HG02642 (cell line): ENCODE data around the gene FAM90A26.
"Not testable (repeated sequence)": the region's sequence is repeated elsewhere in the genome, so short reads cannot be mapped to it uniquely, and the experiment has no call there.

Source experiments
- ATAC-seq: cut with Tn5 transposase; IDR thresholded peaks from one replicate; pipeline ENCODE4 v1.9.1; 2021; ENCODE audit warnings: mild to moderate bottlenecking; ENCODE audit not compliant: unreplicated experiment, poor library complexity

FAM90A26 gene, protein sequence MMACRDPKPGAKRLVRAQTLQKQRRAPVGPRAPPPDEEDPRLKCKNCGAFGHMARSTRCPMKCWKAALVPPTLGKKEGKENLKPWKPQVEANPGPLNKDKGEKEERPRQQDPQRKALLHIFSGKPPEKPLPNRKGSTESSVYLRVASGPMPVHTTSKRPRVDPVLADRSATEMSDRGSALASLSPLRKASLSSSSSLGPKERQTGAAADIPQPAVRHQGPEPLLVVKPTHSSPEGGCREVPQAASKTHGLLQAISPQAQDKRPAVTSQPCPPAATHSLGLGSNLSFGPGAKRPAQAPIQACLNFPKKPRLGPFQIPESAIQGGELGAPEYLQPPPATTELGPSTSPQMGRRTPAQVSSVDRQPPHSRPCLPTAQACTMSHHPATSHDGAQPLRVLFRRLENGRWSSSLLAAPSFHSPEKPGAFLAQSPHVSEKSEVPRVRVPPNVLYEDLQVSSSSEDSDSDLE

DNA sequence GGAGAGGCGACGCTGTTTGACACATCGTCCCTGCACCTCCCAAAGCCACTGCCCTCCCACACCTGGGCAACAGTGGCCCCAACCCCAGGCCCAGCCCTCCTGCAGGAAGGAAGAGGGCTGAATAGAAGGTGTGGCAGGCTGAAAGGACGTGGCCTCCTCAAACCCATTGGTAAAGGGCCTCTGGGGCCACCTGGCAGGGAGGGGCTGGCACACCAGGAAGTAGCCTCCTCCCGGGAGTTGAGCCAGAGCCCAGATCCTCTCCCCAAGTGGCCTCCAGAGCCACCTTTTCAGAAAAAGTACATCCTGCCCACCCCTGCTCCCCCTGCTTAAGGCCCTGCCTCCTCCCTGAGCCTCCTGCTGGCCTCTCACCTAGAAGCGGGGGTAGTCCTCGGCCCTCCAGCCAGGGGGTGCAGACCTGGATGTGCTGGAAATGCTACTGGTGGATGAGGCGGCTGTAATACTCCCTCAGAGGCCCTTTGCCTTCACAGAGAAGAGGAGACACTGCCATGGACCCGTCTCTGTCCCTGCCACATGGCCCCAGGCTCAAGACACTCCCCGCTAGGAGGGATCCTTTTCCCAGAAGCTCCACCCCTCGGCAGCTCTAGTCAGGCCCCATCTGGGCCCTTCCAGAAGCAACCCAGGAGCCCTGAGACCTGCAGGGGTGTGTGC lies at the start of gene FAM90A26:
Gene FAM90A26, plus strand, starts transcription at position 619 of the 669 bp plus-strand sequence. CDS start 2,764 bp downstream, outside the sequence.
- not testable (repeated sequence) for ATAC-seq

DNA sequence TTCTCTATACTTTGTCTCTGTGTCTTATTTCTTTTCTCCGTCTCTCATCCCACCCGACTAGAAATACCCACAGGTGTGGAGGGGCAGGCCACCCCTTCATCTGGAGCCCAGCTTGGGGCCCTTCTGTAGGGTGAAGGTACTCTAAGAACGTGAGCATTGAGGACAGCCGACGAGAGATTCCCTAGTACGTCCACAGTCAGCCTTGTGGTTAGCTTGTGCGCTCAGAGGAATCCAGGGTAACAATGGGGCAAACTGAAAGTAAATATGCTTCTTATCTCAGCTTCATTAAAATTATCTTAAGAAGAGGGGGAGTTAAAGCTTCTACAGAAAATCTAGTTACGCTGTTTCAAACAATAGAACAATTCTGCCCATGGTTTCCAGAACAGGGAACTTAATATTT lies 47.5 kb upstream of the FAM90A26 start:
- not testable (repeated sequence) for ATAC-seq

DNA sequence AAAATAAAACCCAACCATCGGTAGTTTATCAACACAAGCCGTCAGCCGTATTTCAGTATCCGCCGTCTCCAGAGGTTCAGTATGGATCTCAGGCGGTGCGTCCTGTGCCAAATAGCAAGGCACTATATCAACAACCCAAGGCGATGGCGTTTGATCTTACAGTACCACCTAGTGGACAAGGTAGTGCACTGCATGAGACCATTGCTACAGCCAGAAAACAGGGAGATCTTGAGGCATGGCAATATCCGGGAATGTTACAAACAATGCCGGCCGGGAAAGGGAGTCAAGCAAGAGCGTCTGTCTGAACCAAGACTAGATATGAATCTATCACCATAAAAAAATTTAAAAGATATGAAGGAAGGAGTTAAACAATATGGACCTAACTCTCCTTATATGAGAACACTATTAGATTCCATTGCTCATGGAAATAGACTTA lies 46.6 kb upstream of the FAM90A26 start:
- ATAC-seq: not testable (repeated sequence)

DNA sequence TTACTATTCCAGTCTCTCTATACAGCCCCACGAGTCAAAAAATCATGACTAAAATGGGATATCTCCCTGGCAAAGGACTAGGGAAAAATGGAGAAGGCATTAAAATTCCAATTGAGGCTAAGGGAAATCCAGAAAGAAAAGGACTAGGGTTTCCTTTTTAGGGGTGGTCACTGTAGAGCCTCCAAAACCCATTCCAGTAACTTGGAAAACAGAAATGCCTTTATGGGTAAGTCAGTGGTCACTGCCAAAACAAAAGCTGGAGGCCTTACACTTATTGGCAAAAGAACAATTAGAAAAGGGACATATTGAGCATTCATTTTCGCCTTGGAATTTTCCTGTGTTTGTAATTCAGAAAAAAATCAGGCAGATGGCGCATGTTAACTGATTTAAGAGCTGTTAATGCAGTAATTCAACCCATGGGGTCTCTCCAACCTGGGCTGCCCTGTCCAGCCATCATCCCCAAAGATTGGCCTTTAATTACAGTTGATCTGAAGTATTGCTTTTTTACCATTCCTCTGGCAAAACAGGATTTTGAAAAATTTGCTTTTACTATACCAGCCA lies 44.5 kb upstream of the FAM90A26 start:
- not testable (repeated sequence) for ATAC-seq

DNA sequence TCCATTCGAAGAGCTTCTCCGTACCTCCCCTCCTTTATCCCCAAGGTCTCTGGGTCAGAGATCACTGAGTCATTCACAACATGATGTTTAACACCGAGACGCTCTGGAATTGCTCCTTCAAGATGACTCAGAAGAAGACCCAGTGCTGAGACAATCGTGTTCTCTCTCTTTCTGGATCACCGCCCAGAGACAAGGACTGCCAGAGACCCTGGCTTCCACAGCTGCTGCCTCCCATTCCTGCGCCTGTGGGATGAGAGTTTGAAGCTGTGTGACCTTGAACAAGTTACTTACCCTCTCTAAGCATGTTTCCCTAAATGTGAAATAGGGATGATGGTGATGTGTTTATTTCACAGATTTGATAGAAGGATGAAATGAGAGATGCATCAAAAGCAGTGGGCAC lies 38.8 kb upstream of the FAM90A26 start:
- ATAC-seq: not testable (repeated sequence)

DNA sequence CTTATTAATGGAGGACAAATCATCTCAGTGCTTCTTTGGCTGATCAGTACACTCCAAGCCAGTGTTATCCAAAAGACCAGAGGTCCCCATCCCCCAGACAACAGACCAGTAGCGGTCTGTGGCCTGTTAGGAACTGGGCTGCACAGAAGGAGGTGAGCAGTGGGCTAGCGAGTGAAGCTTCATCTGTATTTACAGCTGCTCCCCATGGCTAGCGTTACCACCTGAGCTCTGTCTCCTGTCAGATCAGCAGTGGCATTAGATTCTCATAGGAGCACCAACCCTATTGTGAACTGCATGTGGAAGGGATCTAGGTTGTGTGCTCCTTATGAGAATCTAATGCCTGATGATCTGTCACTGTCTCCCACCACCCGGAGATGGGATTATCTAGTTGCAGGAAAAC lies 37.4 kb upstream of the FAM90A26 start:
- not testable (repeated sequence) for ATAC-seq

DNA sequence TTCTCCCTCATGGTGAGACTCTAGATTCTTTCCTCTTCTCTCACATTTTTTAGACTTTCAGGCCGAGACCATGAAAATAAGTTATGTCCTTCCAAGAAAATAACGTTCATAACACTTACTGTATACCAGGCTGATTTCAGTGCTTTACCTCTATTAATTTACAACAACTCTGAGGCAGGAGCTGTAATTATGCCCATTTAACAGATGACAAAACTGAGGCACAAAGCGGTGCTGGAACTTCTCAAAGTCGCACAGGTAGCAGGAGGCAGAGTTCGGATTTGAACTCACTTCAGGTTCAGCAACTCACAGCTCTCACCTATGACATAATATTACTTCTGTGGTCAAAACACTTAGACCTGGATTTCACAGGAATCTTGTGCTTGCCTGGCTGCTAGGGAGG lies 36.2 kb upstream of the FAM90A26 start:
- ATAC-seq: not testable (repeated sequence)

DNA sequence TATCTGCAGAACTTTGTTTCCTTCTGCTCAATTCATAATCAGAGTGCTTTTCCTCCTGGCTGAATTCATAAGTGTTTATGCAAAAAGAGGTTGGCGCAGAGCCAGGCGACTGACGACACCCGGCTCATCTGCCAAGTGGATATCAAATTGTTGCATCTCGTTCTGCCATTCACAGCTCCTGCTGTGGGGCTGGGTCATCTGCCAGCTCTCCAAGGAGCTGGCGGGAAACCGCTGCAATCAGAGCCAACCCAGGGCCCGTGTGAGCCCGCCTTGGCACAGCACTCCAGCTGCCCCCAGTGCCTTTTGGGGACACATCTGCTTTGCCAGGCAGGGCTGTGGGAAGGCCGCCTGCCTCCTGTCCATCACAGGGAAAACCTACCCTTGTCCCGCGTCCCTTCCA lies 35.7 kb upstream of the FAM90A26 start:
- ATAC-seq: not testable (repeated sequence)

DNA sequence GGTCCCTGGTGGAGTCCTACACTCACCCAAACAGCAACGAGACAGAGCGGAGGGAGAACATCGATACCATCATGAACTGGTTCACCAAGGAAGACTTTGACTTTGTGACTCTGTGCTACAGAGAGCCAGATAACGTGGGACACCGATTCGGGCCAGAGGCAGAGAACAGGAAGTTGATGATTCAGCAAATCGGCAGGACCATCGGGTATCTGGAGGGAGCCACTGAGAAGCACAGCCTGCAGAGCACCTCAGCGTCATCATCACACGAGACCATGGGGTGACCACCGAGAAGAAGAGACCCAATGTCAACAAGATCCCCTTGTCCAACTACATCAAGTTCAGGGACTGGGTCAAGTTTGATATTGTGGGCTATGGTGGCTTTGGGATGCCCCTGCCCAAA lies 29.2 kb upstream of the FAM90A26 start:
- ATAC-seq: not testable (repeated sequence)

DNA sequence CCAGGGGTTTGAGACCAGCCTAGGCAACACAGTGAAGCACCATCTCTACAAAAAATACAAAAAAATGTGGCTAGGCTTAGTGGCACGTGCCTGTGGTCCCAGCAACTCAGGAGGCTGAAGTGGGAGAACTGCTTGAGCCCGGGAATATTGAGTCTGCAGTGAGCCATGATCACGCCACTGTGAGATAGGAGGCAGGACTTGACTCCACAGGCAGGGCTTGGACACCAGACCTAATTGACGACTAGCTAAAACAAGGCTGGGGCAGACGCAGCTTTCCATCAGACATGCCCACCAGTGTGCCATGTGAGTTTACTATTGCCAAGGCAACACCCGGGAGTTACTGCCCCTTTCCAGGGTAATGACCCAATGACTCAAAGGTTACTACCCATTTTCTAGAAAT lies 27.4 kb upstream of the FAM90A26 start:
- not testable (repeated sequence) for ATAC-seq

DNA sequence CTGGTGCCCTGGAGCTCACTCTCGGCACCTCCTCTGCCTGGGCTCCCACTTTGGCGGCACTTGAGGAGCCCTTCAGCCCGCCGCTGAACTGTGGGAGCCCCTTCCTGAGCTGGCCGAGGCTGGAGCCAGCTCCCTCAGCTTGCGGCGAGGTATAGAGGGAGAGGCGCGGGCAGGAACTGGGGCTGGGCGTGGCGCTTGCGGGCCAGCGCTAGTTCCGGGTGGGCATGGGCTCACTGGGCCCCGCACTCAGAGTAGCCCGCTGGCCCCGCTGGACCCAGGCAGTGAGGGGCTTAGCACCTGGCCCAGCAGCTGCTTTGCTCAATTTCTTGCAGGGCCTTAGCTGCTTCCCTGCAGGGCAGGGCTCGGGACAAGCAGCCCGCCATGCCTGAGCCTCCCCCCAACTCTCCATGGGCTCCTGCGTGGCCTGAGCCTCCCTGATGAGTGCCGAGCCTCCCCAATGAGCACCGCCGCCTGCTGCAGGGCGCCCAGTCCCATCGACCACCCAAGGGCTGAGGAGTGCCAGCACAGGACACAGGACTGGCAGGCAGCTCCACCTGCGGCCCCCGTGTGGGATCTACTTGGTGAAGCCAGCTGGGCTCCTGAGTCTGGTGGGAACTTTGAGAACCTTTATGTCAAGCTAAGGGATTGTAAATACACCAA lies 26.7 kb upstream of the FAM90A26 start:
- ATAC-seq: no peak

DNA sequence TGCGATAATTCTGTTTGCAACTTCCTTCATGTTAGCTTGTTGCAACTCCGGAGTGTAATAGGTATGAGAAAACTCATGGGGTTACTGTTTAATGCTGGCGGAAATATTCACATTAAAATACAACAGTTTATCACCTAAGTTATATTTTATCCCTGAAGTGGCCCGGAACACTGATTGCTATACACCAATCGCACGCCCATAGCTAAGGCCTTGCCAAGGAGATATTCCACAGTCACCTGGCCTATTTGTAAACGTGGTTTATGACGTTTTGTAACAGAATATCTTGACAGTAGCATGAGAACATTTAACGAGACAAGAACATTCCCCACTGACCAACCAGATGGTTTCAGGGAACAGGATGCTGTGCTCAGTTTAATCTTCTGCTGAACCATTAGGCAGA lies 23.2 kb upstream of the FAM90A26 start:
- ATAC-seq: no peak

DNA sequence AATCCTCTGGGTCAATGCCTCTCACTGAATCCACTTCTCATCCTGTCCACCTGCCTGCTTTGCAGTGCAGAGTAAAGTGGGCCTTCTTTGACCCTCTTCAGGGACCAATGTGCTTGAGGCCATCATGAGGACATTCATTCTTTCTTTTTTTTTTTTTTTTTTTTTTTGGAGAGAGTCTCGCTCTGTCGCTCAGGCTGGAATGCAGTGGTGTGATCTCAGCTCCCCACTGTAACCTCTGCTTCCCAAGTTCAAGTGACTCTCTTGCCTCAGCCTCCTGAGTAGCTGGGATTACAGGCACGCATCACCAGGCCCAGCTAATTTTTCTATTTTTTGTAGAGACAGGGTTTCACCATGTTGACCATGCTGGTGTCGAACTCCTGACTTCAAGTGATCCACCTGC lies 22.8 kb upstream of the FAM90A26 start:
- not testable (repeated sequence) for ATAC-seq

DNA sequence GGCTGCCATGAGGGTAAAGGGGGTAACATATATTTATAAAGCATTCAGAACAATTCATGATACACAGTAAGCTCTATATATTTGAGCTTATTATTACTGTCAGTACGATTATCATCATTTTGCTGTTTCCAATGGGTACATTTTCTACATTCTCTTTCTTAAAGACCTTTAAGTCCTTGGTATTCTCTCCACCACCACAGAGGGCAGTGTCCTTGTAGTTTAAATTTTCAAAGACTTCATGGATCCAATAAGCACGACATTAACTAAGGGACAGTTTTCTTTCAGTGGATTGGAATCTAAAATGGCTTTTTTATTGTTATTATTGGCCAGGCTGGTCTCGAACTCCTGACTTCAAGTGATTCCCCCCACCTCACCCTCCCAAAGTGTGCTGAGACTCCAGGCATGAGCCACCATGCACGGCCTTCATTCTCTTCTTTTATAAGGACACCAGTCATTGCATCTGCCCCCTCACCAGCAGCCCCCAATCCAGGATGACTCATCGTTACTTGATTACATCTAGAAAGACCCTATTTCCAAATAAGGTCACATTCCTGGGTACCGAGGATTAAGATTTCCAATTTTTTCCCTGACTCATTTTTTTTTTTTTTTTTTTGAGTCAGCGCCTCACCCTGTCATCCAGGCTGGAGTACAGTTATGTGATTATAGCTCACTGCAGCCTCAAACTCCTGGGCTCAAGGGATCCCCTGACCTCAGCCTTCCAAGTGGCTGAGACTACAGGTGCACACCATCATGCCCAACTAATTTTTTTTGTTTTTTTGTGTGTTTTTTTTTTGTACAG lies 21.4 kb upstream of the FAM90A26 start:
- not testable (repeated sequence) for ATAC-seq

DNA sequence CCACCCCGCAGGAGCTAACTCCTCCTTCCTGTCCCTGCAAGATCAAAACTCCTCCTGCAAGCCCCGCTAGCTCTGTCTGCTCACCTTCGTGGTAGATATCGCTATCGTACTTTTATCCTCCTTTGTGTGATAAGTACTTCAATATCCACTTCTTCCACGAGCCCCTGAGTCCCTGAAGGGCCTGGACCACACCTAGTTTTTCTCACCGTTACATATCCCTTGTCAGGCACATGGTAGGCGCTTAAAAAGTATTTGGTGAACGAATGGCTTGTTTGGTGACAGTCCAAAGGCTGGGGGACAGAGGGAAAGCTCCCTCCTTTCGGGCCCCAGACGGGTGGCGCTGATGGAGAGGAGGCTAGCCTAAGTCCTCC lies 18.4 kb upstream of the FAM90A26 start:
- ATAC-seq: not testable (repeated sequence)

DNA sequence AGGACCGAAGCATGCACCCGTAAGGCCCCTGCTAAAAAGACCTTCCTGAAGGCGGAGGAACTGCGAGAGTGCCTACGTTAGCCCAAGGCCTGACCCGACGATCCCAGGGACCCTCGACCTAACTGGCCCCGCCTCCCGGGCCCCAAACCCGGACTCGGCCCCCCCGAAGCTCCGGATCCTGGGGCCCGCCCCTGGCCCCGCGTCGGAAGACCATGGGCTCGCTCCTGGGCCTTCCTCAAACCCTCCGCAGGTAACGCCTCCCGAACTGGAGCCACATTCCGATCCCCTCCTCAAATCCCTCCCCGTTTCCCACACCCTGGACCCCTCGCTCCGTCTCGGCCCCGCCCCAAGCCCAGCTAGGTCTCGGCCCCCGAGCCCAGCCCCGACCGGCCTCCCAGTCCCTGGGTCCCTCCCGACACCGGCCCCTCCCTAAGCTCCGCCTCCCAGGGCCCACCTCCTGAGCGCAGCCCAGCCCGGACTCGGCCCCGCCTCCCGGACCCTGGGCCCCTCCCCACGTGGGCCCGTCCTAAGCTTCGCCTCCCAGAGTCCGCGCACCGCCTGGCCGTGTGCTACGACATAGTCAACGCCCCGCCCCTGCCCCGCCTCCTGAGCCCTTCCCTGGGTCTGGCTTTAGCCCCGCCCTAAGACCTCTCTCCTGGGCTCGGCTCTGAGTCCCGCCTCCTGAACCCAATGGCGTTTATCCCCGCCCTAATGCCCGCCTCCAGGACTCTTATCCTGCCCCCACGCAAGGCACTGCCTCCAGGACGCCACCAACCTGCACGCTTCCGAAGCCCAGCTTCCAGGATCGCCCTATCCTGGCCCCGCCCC lies 17.8 kb upstream of the FAM90A26 start:
- peak; percentile 44 for ATAC-seq

DNA sequence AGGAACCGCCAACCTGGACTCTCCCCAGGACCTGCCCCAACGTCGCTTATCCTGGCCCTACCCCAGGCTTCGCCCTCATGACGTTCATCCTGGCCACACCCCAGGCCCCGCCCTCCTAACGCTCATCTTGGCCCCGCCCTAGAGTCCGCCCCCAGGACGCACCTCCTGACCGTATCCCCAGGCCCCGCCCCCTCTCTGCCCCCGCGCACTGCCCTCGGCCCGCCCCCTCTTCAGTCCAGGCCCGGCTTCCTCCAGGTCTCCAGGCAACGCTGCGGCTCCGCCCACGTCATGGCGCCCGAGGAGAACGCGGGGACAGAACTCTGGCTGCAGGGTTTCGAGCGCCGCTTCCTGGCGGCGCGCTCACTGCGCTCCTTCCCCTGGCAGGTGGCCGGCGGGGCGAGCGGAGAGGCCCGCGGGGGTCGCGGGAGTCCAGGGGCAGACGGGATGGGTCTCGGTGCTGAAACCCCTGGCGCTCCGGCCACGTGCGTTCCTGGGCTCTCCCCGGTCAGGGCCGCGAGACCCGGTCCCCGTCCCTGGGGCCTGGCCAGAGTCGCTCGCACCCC lies 17.1 kb upstream of the FAM90A26 start:
- peak; percentile 97 for ATAC-seq

DNA sequence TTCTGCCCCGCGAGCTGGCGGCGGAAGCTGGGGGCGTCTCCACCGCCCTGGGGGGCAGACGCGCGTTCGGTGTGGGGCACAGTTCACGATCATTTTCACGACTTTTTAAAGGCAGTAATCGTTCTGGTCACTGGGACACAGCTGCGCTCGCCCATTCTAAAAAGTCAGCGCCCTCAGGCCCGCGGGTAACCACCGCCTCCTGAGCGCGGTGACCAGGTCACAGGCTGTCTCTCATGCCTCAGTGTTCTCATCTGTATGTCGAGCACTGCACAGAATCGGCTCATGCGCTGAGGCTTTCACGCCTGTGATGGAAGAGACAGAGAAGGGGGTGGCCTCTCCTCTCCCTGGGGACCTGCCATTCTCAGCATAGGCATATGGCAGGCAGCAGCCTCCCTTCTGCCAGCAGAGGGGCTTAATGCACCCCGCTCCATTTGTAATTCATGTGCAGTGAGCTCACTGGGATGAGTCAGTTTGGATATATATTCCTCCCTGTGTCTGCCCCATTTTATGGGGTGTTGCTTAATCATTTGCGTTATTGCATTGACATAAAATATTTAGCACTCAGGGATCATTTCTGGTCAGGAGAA lies 16.5 kb upstream of the FAM90A26 start:
- ATAC-seq: not testable (repeated sequence)
